A549 (cell line): ENCODE measurements around the gene WNT7B. TPM values are rescaled to one million over a fixed set of nuclear protein-coding genes. Genes with fewer than 3 reads are reported as not detected.

Experiments
- ATAC-seq, 2 experiments: fragments of 200-7000 bp in 1 of 2; fragments of >200 bp in 1 of 2; cut with Nextera tagmentation in 1 of 2; cut with Tn5 transposase in 1 of 2; 3 replicates each; pipeline versions ENCODE4 v1.8.0 to v1.9.1; 2018 to 2020; ENCODE audit warnings: mild to moderate bottlenecking in 1 of 2, moderate library complexity in 1 of 2
- CTCF ChIA-PET: fragments of 300-600 bp; sonication (Branson Sonifier 250); formaldehyde crosslinking; extraction: SDS; loops from one replicate; lab custom pipeline; 2021; ENCODE audit warnings: antibody characterized with exemption, inconsistent platforms; lab: Yijun Ruan, JAX
- POLR2A ChIA-PET: fragments of 350-600 bp; formaldehyde crosslinking; extraction: SDS; loops from one replicate; lab custom pipeline; 2021; ENCODE audit warnings: antibody characterized with exemption, inconsistent platforms; lab: Yijun Ruan, JAX
- DNase-seq, 2 experiments: peaks; one replicate each; pipeline versions ENCODE4 v3.0.0 to v3.0.0-alpha.2; 2011 to 2016; ENCODE audit warnings: low read depth in 1 of 2, low spot score in 1 of 2
- FAIRE-seq: peaks from 2 replicates; lab custom pipeline; 2011; peaks lifted over from hg19 to GRCh38; lab: Jason Lieb, UNC
- H3K27ac ChIP-seq, 2 experiments: fragments of >200 bp; sonication (Bioruptor Twin); formaldehyde crosslinking; 3 replicates each; pipeline ENCODE4 v1.5.1; 2016 to 2017
- H3K4me1 ChIP-seq: fragments of >200 bp; sonication (Bioruptor Twin); formaldehyde crosslinking; 3 replicates; pipeline ENCODE4 v1.6.1; 2016
- H3K4me2 ChIP-seq: fragments of >200 bp; sonication (Bioruptor Twin); formaldehyde crosslinking; 3 replicates; pipeline ENCODE4 v1.6.1; 2016
- H3K4me3 ChIP-seq: fragments of >200 bp; sonication (Bioruptor Twin); formaldehyde crosslinking; 3 replicates; pipeline ENCODE4 v1.5.1; 2016
- H3K9me3 ChIP-seq: fragments of >200 bp; sonication (Bioruptor Twin); formaldehyde crosslinking; 3 replicates; pipeline ENCODE4 v1.6.1; 2016
- BCL3 ChIP-seq: fragments of >200 bp; sonication (Bioruptor Twin); formaldehyde crosslinking; IDR thresholded peaks from 3 replicates; pipeline ENCODE4 v1.6.1; 2016
- BHLHE40 ChIP-seq: IDR thresholded peaks from 2 replicates; pipeline ENCODE4 v1.6.1; 2012; ENCODE audit warnings: low read depth, low read length, inconsistent platforms
- CEBPB ChIP-seq, 2 experiments: fragments of >200 bp in 1 of 2; sonication (Bioruptor Twin) in 1 of 2; formaldehyde crosslinking in 1 of 2; IDR thresholded peaks; 2 replicates each; pipeline ENCODE4 v1.6.1; 2012 to 2016
- CHD2 ChIP-seq: fragments of 150-350 bp; IDR thresholded peaks from 2 replicates; pipeline ENCODE4 v1.6.1; 2014; ENCODE audit warnings: low read length; ENCODE audit not compliant: partially characterized antibody
- E2F6 ChIP-seq: IDR thresholded peaks from 2 replicates; pipeline ENCODE4 v1.6.1; 2012; ENCODE audit warnings: low read depth, borderline replicate concordance
- FOXS1 ChIP-seq: fragments of 250-450 bp; sonication (Bioruptor Pico); IDR thresholded peaks from 2 replicates; pipeline ENCODE4 v1.5.0; 2020; ENCODE audit warnings: mild to moderate bottlenecking, moderate library complexity
- HDAC2 ChIP-seq: fragments of 200-600 bp; sonication (generic); IDR thresholded peaks from 2 replicates; pipeline ENCODE4 v1.6.1; 2016
- HES2 ChIP-seq: fragments of >200 bp; sonication (Bioruptor Twin); formaldehyde crosslinking; IDR thresholded peaks from 2 replicates; pipeline ENCODE4 v1.6.1; 2016
- HMGXB4 ChIP-seq: fragments of 250-450 bp; sonication (Bioruptor Pico); IDR thresholded peaks from 2 replicates; pipeline ENCODE4 v1.5.0; 2021; ENCODE audit warnings: mild to moderate bottlenecking, moderate library complexity, borderline replicate concordance
- HOXA7 ChIP-seq: fragments of 250-450 bp; sonication (Bioruptor Pico); IDR thresholded peaks from 2 replicates; pipeline ENCODE4 v1.5.0; 2020; ENCODE audit warnings: mild to moderate bottlenecking, moderate library complexity
- JUN ChIP-seq, 2 experiments: fragments of >200 bp; sonication (Bioruptor Twin); formaldehyde crosslinking; IDR thresholded peaks; 2 replicates in 1 of 2; 3 replicates in 1 of 2; pipeline ENCODE4 v1.6.1; 2016 to 2017
- MAFK ChIP-seq: fragments of 450-650 bp; IDR thresholded peaks from 2 replicates; pipeline ENCODE4 v1.6.1; 2014; ENCODE audit not compliant: partially characterized antibody
- PBX3 ChIP-seq: IDR thresholded peaks from 2 replicates; pipeline ENCODE4 v1.6.1; 2012
- RAD21 ChIP-seq, 2 experiments: fragments of >200 bp in 1 of 2; sonication (Bioruptor Twin) in 1 of 2; formaldehyde crosslinking in 1 of 2; IDR thresholded peaks in 1 of 2; conservative IDR thresholded peaks in 1 of 2; 2 replicates in 1 of 2; 3 replicates in 1 of 2; pipeline ENCODE4 v1.6.1; 2012 to 2018; ENCODE audit warnings: inconsistent platforms in 1 of 2
- RARB ChIP-seq: fragments of 250-450 bp; sonication (Bioruptor Pico); IDR thresholded peaks from 2 replicates; pipeline ENCODE4 v1.8.0; 2021; ENCODE audit warnings: mild to moderate bottlenecking, moderate library complexity
- RCOR1 ChIP-seq: fragments of 150-350 bp; IDR thresholded peaks from 2 replicates; pipeline ENCODE4 v1.6.1; 2014; ENCODE audit warnings: antibody characterized with exemption, low read length, low read depth
- RFX5 ChIP-seq: fragments of 450-650 bp; IDR thresholded peaks from 2 replicates; pipeline ENCODE4 v1.7.1; 2014; ENCODE audit warnings: antibody characterized with exemption, mild to moderate bottlenecking, moderate library complexity
- SMC3 ChIP-seq: fragments of >200 bp; sonication (Bioruptor Twin); formaldehyde crosslinking; IDR thresholded peaks from 3 replicates; pipeline ENCODE4 v1.6.1; 2018; ENCODE audit warnings: inconsistent platforms
- TFCP2L1 ChIP-seq: fragments of 250-450 bp; sonication (Bioruptor Pico); IDR thresholded peaks from 2 replicates; pipeline ENCODE4 v1.5.0; 2021; ENCODE audit warnings: mild to moderate bottlenecking
- TP53 ChIP-seq: fragments of 250-450 bp; sonication (Bioruptor Pico); IDR thresholded peaks from 2 replicates; pipeline ENCODE4 v1.5.0; 2021; ENCODE audit warnings: mild to moderate bottlenecking, moderate library complexity
- USF2 ChIP-seq: fragments of 450-650 bp; IDR thresholded peaks from 2 replicates; pipeline ENCODE4 v1.6.1; 2014; ENCODE audit warnings: antibody characterized with exemption
- ZC3H11A ChIP-seq: fragments of 450-650 bp; IDR thresholded peaks from 2 replicates; pipeline ENCODE4 v1.6.1; 2014; ENCODE audit warnings: antibody characterized with exemption, mild to moderate bottlenecking
- WGBS: methylation state at CpG from one replicate; pipeline ENCODE4 v1.1.6; 2017; ENCODE audit errors: missing lambda C conversion rate; 5-methylcytosine and 5-hydroxymethylcytosine counted together
- polyA plus RNA-seq, 4 experiments: library from polyadenylated mRNA; depleted of rRNA in 3 of 4; stranded (reverse); fragments of >200 nt; fragmentation: RNase III in 1 of 4; extraction: RNeasy Plus Mini Kit Qiagen cat#74134 plus additional on column Dnase treatment in 1 of 4; gene quantifications; 2 replicates in 3 of 4; 3 replicates in 1 of 4; pipeline ENCODE4 v1.2.3, GENCODE V29; 2011 to 2017

The WNT7B gene
- polyA plus RNA-seq, 2 of the 4 experiments (the other 2 are of a cell fraction): 16.9 to 80.8 TPM

- CTCF ChIA-PET: no interaction called here
- no peak overlapping the region for H3K4me3 ChIP-seq
- TF ChIP-seq CEBPB (IDR thresholded peaks at IDR 0.05) (no peak), MAFK (no peak), HOXA7 (no peak), USF2 (no peak), TP53 (no peak), TFCP2L1 (CRISPR knock-in tag) (no peak), RCOR1 (no peak), E2F6 (no peak), RAD21 (conservative IDR thresholded peaks at IDR 0.05 in 1 of 2, IDR thresholded peaks at IDR 0.05 in 1 of 2) (no peak), JUN (IDR thresholded peaks at IDR 0.05) (no peak), BHLHE40 (no peak), RARB (no peak), BCL3 (no peak)
- TF ChIP-seq, all 56 proteins: peak for 0
- no peak overlapping the region for H3K4me2 ChIP-seq
- 90% methylated on average over 6 of the region's 6 CpGs for WGBS
- no peaks in the 10 kb centered on the region for H3K9me3 ChIP-seq
- no peak overlapping the region for H3K27ac ChIP-seq
- POLR2A ChIA-PET: interaction anchor here (0.6 kb wide), 1 partner anchor 191 kb away, joined by 3 read pairs; no protein-coding TSS in a partner anchor
- ATAC-seq: no peak
- no peak for FAIRE-seq
- no peak for DNase-seq
- no peaks in the 10 kb centered on the region for H3K4me1 ChIP-seq
Observed at GRCh38 chr22:45879552-45879949, 97.4 kb downstream of the WNT7B start.

GRCh38 chr22:45878901-45879551 is 97.9 kb downstream of the WNT7B start:
- Histone ChIP-seq H3K4me2 (no peak overlapping the region), H3K4me3 (no peak overlapping the region), H3K9me3 (no peaks in the 10 kb centered on the region), H3K27ac (no peak overlapping the region), H3K4me1 (no peaks in the 10 kb centered on the region)
- WGBS: 88% methylated on average over 7 of the region's 16 CpGs
- no peak for FAIRE-seq
- DNase-seq: no peak
- ATAC-seq: peak in 1 of 2 experiments; percentile 39; a peak in 2 of 6 replicates
- no peak for TF ChIP-seq BHLHE40
- no peak for TF ChIP-seq FOXS1 (CRISPR knock-in tag)
- no peak for TF ChIP-seq RCOR1
- TF ChIP-seq ZC3H11A: no peak
- TF ChIP-seq SMC3: no peak
- TF ChIP-seq PBX3: no peak
- no peak for TF ChIP-seq RFX5
- no peak for TF ChIP-seq HES2
- no peak for TF ChIP-seq HDAC2
- TF ChIP-seq HMGXB4 (CRISPR knock-in tag): no peak
- no peak for TF ChIP-seq CHD2
- ChIA-PET CTCF (interaction anchor here (0.5 to 4.0 kb wide), 3 partner anchors 15 to 43 kb away, joined by 3 to 17 read pairs (median 3); no protein-coding TSS in a partner anchor), POLR2A (interaction anchor here (0.6 kb wide), 1 partner anchor 192 kb away, joined by 3 read pairs; no protein-coding TSS in a partner anchor)
